ENCODE measurements around the gene TEX50.

The TEX50 gene

GRCh38 chr1:173646656-173647055 lies 11.5 kb downstream of the TEX50 start:
- no peak for TF ChIP-seq CTCF (IDR thresholded peaks at IDR 0.05)
- DNase-seq (ENCODE audit: low spot score) = no peak
- Histone ChIP-seq H3K27ac (no peak overlapping the region), H3K4me3 (no peak overlapping the region)

- no peak for TF ChIP-seq CTCF (IDR thresholded peaks at IDR 0.05)
- no peak for DNase-seq (ENCODE audit: low spot score)
- Histone ChIP-seq H3K4me3 (no peak overlapping the region), H3K27ac (no peak overlapping the region)
These were observed 13.9 kb downstream of the TEX50 start for GRCh38 chr1:173648880-173649605.

- no peak for DNase-seq (ENCODE audit: low spot score)
- no peak for TF ChIP-seq CTCF (IDR thresholded peaks at IDR 0.05)
- Histone ChIP-seq H3K4me3 (no peak overlapping the region), H3K27ac (no peak overlapping the region)
These were observed 25.2 kb downstream of the TEX50 start for GRCh38 chr1:173660306-173660705.

- TF ChIP-seq CTCF (IDR thresholded peaks at IDR 0.05) = no peak
- Histone ChIP-seq H3K27ac (no peak overlapping the region), H3K4me3 (no peak overlapping the region)
- no peak for DNase-seq (ENCODE audit: low spot score)
These were observed 26.1 kb downstream of the TEX50 start for GRCh38 chr1:173661271-173661670.

- no peak for TF ChIP-seq CTCF (IDR thresholded peaks at IDR 0.05)
- Histone ChIP-seq H3K27ac (no peak overlapping the region), H3K4me3 (no peak overlapping the region)
- DNase-seq (ENCODE audit: low spot score) = no peak
These were observed 26.6 kb downstream of the TEX50 start for GRCh38 chr1:173661763-173662162.

- Histone ChIP-seq H3K27ac (no peak overlapping the region), H3K4me3 (no peak overlapping the region)
- DNase-seq (ENCODE audit: low spot score) = no peak
- TF ChIP-seq CTCF (IDR thresholded peaks at IDR 0.05) = no peak
These were observed 28.0 kb downstream of the TEX50 start for GRCh38 chr1:173663159-173663558.

- TF ChIP-seq CTCF (IDR thresholded peaks at IDR 0.05) = no peak
- Histone ChIP-seq H3K4me3 (no peak overlapping the region), H3K27ac (no peak overlapping the region)
- DNase-seq (ENCODE audit: low spot score) = no peak
These were observed 31.5 kb downstream of the TEX50 start for GRCh38 chr1:173666646-173667045.

Measured in coronary artery (tissue), 2 donors.